Cardiac septum (tissue), 1 donor: ENCODE measurements around the gene COQ7. TPM values are rescaled to one million over a fixed set of nuclear protein-coding genes. Genes with fewer than 3 reads are reported as not detected.

Experiments used
- total RNA-seq: library from RNA; stranded (reverse); fragmentation: NEBNext Ultra II Directional; extraction: Animal tissue kit (Norgen Biotek cat#: 25700); gene quantifications from one replicate; pipeline ENCODE4 v1.2.1, GENCODE V29; 2021
- donor health status: DM: no; HTN: no; CAD: no.

COQ7 gene
- total RNA-seq, 1 donor from 2014 or later = 32.6 TPM

Other genes starting within 250 kb of the COQ7 start
- 56.0 TPM for gene SMG1, start 141.2 kb upstream of the COQ7 start, total RNA-seq
- gene TMC7, start 83.7 kb upstream of the COQ7 start, total RNA-seq = 1.9 TPM
- gene ITPRIPL2, start 46.4 kb downstream of the COQ7 start, total RNA-seq = 24.6 TPM
- 0.81 TPM for gene SYT17, start 100.6 kb downstream of the COQ7 start, total RNA-seq
- not detected for gene CLEC19A, start 218.1 kb downstream of the COQ7 start, total RNA-seq